GM23338 (cell line): ENCODE data around the gene RABL6. TPM values are rescaled to one million over a fixed set of nuclear protein-coding genes. Genes with fewer than 3 reads are reported as not detected.
A peak's percentile ranks its signal among the peaks of the same experiment; 100 is the strongest.

ENCODE experiments used
- ATAC-seq: fragments of 200-7000 bp; cut with Tn5 transposase; 3 replicates; pipeline ENCODE4 v1.9.1; 2020
- DNase-seq: peaks from one replicate; pipeline ENCODE4 v3.0.0-alpha.2; 2015; ENCODE audit warnings: low spot score
- H2AFZ ChIP-seq: fragments of 200-600 bp; sonication (generic); 2 replicates; pipeline ENCODE4 v1.8.0; 2016; ENCODE audit warnings: antibody characterized with exemption, mild to moderate bottlenecking, moderate library complexity
- H3F3A ChIP-seq: fragments of 200-600 bp; sonication (generic); replicated peaks from 2 replicates; pipeline ENCODE4 v1.8.0; 2017; ENCODE audit warnings: antibody characterized with exemption, mixed run types, low read depth
- H3K27ac ChIP-seq: fragments of 200-600 bp; sonication (generic); 2 replicates; pipeline ENCODE4 v1.6.1; 2016; ENCODE audit warnings: low read depth
- H3K27me3 ChIP-seq: fragments of 200-600 bp; sonication (generic); 2 replicates; pipeline ENCODE4 v1.8.0; 2016; ENCODE audit warnings: mild to moderate bottlenecking, mixed run types, moderate library complexity; ENCODE audit not compliant: insufficient read depth
- H3K36me3 ChIP-seq: fragments of 200-600 bp; sonication (generic); 2 replicates; pipeline ENCODE4 v1.8.0; 2016; ENCODE audit warnings: mild to moderate bottlenecking; ENCODE audit not compliant: insufficient read depth
- H3K4me1 ChIP-seq: fragments of 200-600 bp; sonication (generic); 2 replicates; pipeline ENCODE4 v1.8.0; 2016; ENCODE audit warnings: mild to moderate bottlenecking, moderate library complexity; ENCODE audit not compliant: insufficient read depth
- H3K4me2 ChIP-seq: fragments of 200-600 bp; sonication (generic); 2 replicates; pipeline ENCODE4 v1.7.1; 2017; ENCODE audit warnings: mixed run types
- H3K4me3 ChIP-seq: fragments of 200-600 bp; sonication (generic); 2 replicates; pipeline ENCODE4 v1.6.1; 2016; ENCODE audit warnings: mixed run types
- H3K79me2 ChIP-seq: fragments of 200-600 bp; sonication (generic); replicated peaks from 2 replicates; pipeline ENCODE4 v1.8.0; 2017; ENCODE audit warnings: mild to moderate bottlenecking; ENCODE audit not compliant: insufficient read depth
- H3K9me2 ChIP-seq: fragments of 200-600 bp; sonication (generic); 2 replicates; pipeline ENCODE4 v1.8.0; 2017; ENCODE audit not compliant: insufficient read depth
- H4K20me1 ChIP-seq: fragments of 200-600 bp; sonication (generic); replicated peaks from 2 replicates; pipeline ENCODE4 v1.8.0; 2017; ENCODE audit warnings: mild to moderate bottlenecking; ENCODE audit not compliant: insufficient read depth
- H3K27ac Mint-ChIP-seq: 2 replicates; pipeline ENCODE4 v1.8.0; 2020; ENCODE audit warnings: inconsistent platforms, mild to moderate bottlenecking, moderate library complexity, mixed read lengths
- H3K27me3 Mint-ChIP-seq: 3 replicates; pipeline ENCODE4 v1.8.0; 2022; ENCODE audit warnings: low read depth, mild to moderate bottlenecking, moderate library complexity, mixed read lengths, inconsistent platforms; ENCODE audit not compliant: insufficient read depth, poor library complexity
- H3K36me3 Mint-ChIP-seq: 3 replicates; pipeline ENCODE4 v1.8.0; 2021; ENCODE audit warnings: low read depth, mild to moderate bottlenecking, inconsistent platforms, moderate library complexity, mixed read lengths
- H3K4me1 Mint-ChIP-seq: 3 replicates; pipeline ENCODE4 v1.8.0; 2020; ENCODE audit warnings: mild to moderate bottlenecking, inconsistent platforms, mixed read lengths
- H3K4me3 Mint-ChIP-seq: 3 replicates; pipeline ENCODE4 v1.8.0; 2021; ENCODE audit warnings: moderate library complexity, mild to moderate bottlenecking, inconsistent platforms, mixed read lengths
- H3K9me3 Mint-ChIP-seq: 3 replicates; pipeline ENCODE4 v1.8.0; 2020; ENCODE audit warnings: moderate library complexity, mild to moderate bottlenecking, inconsistent platforms, mixed read lengths
- CREB1 ChIP-seq: fragments of 250-450 bp; sonication (Bioruptor Pico); IDR thresholded peaks from 2 replicates; pipeline ENCODE4 v1.5.0; 2020; ENCODE audit warnings: low read depth, mild to moderate bottlenecking, moderate library complexity
- CTCF ChIP-seq, 2 experiments: fragments of 200-600 bp in 1 of 2; sonication (generic) in 1 of 2; conservative IDR thresholded peaks; 2 replicates each; pipeline versions ENCODE4 v1.5.1 to v1.6.1; 2016 to 2017; ENCODE audit warnings: antibody characterized with exemption in 2 of 2, low read depth in 2 of 2, mild to moderate bottlenecking in 2 of 2, moderate library complexity in 1 of 2
- EZH2phosphoT487 ChIP-seq: fragments of 200-600 bp; sonication (generic); IDR thresholded peaks from one replicate; pipeline ENCODE4 v1.8.1; 2018; ENCODE audit warnings: antibody characterized with exemption; ENCODE audit not compliant: unreplicated experiment
- POLR2AphosphoS5 ChIP-seq: IDR thresholded peaks from 2 replicates; pipeline ENCODE4 v1.6.1; 2016; ENCODE audit warnings: antibody characterized with exemption, low read depth
- REST ChIP-seq: IDR thresholded peaks from one replicate; pipeline ENCODE4 v1.6.1; 2018; ENCODE audit warnings: antibody characterized with exemption; ENCODE audit not compliant: unreplicated experiment
- ZNF114 ChIP-seq: fragments of 250-450 bp; sonication (Bioruptor Pico); IDR thresholded peaks from 2 replicates; pipeline ENCODE4 v1.5.0; 2020; ENCODE audit warnings: mild to moderate bottlenecking, moderate library complexity
- ZNF331 ChIP-seq: fragments of 250-450 bp; sonication (Bioruptor Pico); IDR thresholded peaks from 2 replicates; pipeline ENCODE4 v1.5.0; 2020; ENCODE audit warnings: low read depth, mild to moderate bottlenecking, moderate library complexity
- polyA plus RNA-seq: library from polyadenylated mRNA; unstranded; fragments of >200 nt; fragmentation: Nextera tagmentation; extraction: Ambion mirVana; gene quantifications from 2 replicates; pipeline ENCODE4 v1.2.1, GENCODE V29; 2016
- total RNA-seq: library from RNA; depleted of rRNA; stranded (reverse); fragments of >200 nt; shearing (Covaris generic); gene quantifications from 2 replicates; pipeline ENCODE4 v1.2.3, GENCODE V29; 2014
- TF ChIP-seq, protein P1 (sequence below): IDR thresholded peaks from 2 replicates; pipeline ENCODE4 v1.6.1; 2016; ENCODE audit warnings: antibody characterized with exemption

The RABL6 gene
- total and polyA plus RNA-seq, 2 experiments from 2014 or later: 59.1 to 127 TPM

DNA sequence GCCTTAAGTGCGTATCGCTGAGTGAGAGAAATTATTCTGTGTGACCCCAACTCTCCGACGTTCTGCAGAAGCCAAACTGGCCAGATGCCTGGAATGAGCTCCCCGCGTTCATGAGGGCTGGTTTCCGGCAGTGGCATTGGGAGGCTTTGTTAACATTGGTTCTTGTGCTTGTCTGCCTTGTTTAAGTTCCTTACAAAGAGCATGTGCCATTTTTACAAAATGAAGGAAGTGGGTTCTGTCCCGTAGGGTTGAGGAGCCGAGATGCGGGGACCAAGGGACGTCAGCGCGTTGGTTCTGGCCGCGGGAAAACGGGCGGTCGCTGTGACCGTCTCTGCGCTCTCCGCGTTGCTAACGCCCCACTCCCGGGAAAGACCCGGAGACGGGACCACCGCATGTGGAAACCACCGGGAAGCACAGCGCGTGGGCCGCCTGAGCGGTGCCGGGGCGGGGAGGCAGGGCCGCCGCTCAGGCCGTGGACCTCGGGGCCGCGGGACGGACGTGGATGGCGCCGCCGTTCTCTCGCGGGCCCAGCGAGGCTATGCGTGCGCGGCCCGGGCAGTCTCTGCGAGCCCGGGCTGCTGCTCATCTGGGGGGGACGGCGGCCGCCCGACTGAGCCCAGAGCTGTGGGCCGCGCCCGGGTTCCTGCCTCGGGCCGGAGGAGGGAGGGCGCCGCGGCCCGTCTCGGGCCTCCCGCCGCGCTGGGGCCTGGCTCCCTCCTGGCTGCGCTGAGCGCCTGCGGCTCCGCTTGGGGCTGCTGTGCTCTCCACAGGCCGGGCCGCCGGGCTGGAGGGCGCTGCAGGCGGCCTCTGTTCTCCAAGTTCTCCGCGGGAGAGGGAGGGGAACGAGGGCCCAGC, 13.4 kb downstream of the RABL6 start:
- H3K9me2 ChIP-seq: no peaks in the 10 kb centered on the region
- H3F3A ChIP-seq: peaks cover 10% of the 10 kb centered on the region; the same call in 1 of the 2 replicates
- Mint-ChIP-seq H3K27me3 (peaks cover 12% of the 10 kb centered on the region), H3K4me3 (peak overlapping the region; percentile 77), H3K9me3 (no peaks in the 10 kb centered on the region), H3K27ac (no peak overlapping the region), H3K36me3 (peaks cover 43% of the 10 kb centered on the region), H3K4me1 (peaks cover 13% of the 10 kb centered on the region; the same call in 2 of the 3 replicates)
- H3K4me3 ChIP-seq: peak overlapping the region; percentile 63
- TF ChIP-seq CREB1 (no peak), POLR2AphosphoS5 (no peak)
- TF ChIP-seq, protein P1, sequence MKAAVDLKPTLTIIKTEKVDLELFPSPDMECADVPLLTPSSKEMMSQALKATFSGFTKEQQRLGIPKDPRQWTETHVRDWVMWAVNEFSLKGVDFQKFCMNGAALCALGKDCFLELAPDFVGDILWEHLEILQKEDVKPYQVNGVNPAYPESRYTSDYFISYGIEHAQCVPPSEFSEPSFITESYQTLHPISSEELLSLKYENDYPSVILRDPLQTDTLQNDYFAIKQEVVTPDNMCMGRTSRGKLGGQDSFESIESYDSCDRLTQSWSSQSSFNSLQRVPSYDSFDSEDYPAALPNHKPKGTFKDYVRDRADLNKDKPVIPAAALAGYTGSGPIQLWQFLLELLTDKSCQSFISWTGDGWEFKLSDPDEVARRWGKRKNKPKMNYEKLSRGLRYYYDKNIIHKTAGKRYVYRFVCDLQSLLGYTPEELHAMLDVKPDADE: no peak
- no peaks in the 10 kb centered on the region for H3K36me3 ChIP-seq
- H4K20me1 ChIP-seq: peaks cover 21% of the 10 kb centered on the region
- peaks cover 34% of the 10 kb centered on the region for H3K79me2 ChIP-seq
- H2AFZ ChIP-seq: no peak overlapping the region
- H3K27me3 ChIP-seq: no peaks in the 10 kb centered on the region
- DNase-seq (peak; percentile 68), ATAC-seq (peak; percentile 85)
- H3K4me1 ChIP-seq: peaks cover 6% of the 10 kb centered on the region; the same call in 1 of the 2 replicates
- H3K27ac ChIP-seq: no peak overlapping the region
- H3K4me2 ChIP-seq: peak overlapping the region; percentile 89

DNA sequence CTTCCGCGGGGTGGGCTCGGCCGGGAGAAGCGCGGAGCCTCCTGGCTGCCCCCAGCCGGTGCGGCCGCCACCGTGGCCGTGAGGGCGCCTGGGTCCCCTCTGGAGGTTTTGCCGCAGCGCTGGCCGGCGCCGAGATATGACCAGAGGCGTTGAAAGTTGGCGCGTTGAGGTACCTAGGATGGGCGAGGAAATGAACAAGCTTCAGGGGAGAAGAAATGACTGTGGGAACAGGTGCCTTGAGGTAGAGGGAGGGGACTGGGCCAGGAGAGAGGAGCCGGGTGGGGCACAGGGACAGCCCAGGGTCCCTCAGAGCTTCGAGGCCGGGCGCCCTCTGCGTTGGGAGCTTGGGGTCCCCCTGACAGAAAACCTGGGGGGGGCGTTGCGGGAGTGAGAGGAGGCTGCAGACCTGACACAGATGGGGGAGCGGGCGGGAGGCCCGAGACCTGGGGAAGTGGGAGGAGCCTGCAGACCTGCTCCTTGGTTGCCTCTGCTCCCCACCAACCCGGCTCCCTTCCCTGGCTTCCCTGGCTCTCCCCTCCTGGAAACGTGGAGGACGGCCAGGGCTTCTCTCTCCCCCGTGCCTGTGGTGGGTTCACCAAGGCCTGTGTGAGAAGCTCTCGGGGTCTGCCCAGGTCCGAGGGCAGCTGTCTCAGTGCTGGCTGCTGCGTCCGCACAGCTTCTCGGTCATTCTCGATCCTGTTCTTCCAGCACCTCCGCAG, 14.2 kb downstream of the RABL6 start:
- Histone ChIP-seq H3K27ac (no peak overlapping the region), H3K4me3 (peak overlapping the region; percentile 63), H3K9me2 (no peaks in the 10 kb centered on the region), H2AFZ (no peak overlapping the region), H3K79me2 (peaks cover 27% of the 10 kb centered on the region), H3K4me1 (peaks cover 6% of the 10 kb centered on the region; the same call in 1 of the 2 replicates), H3F3A (peaks cover 9% of the 10 kb centered on the region; the same call in 1 of the 2 replicates), H4K20me1 (peaks cover 21% of the 10 kb centered on the region), H3K27me3 (no peaks in the 10 kb centered on the region), H3K36me3 (no peaks in the 10 kb centered on the region), H3K4me2 (peak overlapping the region; percentile 89)
- Mint-ChIP-seq H3K4me3 (peak overlapping the region; percentile 68), H3K4me1 (peaks cover 13% of the 10 kb centered on the region; the same call in 2 of the 3 replicates), H3K27ac (no peak overlapping the region), H3K27me3 (peaks cover 10% of the 10 kb centered on the region), H3K36me3 (peaks cover 36% of the 10 kb centered on the region), H3K9me3 (no peaks in the 10 kb centered on the region)
- peak; percentile 55 for ATAC-seq
- DNase-seq: peak; percentile 74
- no peak for TF ChIP-seq REST
- no peak for TF ChIP-seq EZH2phosphoT487
- TF ChIP-seq, protein P1: no peak
- no peak for TF ChIP-seq ZNF331
- no peak for TF ChIP-seq ZNF114 (CRISPR knock-in tag)
- TF ChIP-seq CTCF (conservative IDR thresholded peaks at IDR 0.05; ENCODE audit: low read depth in 2 of 2): no peak
